Erythroblast (primary cell): ENCODE data around the gene NCS1.

Experiments used
- GATA1 ChIP-seq: IDR thresholded peaks from 2 replicates; pipeline ENCODE4 v1.6.1; 2011; ENCODE audit warnings: low read depth, mild to moderate bottlenecking, control low read depth, low read length, moderate library complexity
- POLR2A ChIP-seq: IDR thresholded peaks from 2 replicates; pipeline ENCODE4 v1.6.1; 2011; ENCODE audit warnings: mild to moderate bottlenecking, low read length

DNA sequence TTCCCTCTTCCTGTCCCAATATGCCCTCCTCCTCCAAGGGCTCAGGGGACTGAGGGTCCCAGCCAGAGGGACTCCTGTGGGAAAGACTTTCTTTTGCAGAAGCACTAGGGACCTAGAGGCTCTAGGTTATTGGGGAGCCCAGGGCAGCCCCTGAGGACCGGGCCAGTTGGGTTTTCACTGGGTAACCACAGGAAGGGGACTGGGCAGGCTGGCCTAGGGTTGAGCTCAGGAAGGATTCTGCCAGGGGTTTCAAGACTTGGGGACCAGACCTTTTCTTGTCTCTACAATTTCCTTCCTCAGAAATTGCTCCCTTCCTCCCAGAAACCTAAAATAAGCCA, 69.0 kb downstream of the NCS1 start:
- TF ChIP-seq POLR2A (no peak), GATA1 (no peak)
